TTC549 (cell line): ENCODE results near the gene ANKRD11.
"Not testable (repeated sequence)": the region's sequence is repeated elsewhere in the genome, so short reads cannot be mapped to it uniquely, and the experiment has no call there.

Experiments
- FAIRE-seq: peaks from 2 replicates; lab custom pipeline; 2012; peaks lifted over from hg19 to GRCh38; lab: Jason Lieb, UNC

ANKRD11 gene

DNA sequence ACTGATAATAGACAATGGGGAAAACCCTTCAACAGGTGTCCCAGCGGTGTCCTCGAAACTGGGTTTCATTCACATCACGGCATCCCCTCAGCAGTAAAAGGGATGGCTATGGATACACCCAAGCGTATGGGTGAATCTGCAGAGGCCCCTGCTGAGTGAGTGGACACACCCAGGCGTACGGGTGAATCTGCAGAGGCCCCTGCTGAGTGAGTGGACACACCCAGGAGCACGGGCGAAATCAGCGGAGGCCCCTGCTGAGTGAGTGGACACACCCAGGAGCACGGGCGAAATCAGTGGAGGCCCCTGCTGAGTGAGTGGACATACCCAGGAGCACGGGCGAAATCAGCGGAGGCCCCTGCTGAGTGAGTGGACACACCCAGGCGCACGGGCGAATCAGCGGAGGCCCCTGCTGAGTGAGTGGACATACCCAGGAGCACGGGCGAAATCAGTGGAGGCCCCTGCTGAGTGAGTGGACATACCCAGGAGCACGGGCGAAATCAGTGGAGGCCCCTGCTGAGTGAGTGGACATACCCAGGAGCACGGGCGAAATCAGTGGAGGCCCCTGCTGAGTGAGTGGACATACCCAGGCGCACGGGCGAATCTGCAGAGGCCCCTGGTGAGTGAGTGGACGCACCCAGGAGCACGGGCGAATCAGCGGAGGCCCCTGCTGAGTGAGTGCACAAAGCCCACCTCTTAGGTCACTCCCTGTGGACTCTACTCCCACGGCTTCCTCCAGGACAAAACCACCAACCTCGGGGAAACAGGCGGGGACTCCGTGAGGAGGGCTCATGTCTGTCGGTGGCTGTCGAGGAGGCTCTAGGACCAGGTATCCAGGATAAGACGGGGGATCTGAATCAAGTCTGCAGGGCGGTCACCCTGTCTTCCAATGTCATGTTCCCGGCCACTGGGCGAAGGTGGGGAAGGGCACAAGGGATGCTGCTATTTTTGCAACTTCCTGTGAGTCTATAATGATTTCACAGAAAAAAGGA is 161.7 kb downstream of the ANKRD11 start:
- FAIRE-seq: not testable (repeated sequence)

DNA sequence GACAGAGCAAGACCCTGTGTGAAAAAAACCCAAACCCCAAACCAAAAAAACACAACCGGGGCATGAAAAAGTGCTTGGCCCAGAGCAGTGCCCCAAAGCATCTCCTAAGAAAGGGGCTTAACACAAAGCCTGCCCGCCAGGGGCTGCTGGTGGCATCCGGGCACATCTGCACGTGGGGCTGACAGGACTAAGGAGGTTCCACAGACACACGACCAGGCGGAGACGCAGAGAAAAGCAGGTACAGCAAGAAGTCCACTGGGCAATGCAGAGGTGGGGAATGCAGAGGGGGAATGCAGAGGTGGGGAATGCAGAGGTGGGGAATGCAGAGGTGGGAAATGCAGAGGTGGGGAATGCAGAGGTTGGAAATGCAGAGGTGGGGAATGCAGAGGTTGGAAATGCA is 163.6 kb downstream of the ANKRD11 start:
- no peak for FAIRE-seq

DNA sequence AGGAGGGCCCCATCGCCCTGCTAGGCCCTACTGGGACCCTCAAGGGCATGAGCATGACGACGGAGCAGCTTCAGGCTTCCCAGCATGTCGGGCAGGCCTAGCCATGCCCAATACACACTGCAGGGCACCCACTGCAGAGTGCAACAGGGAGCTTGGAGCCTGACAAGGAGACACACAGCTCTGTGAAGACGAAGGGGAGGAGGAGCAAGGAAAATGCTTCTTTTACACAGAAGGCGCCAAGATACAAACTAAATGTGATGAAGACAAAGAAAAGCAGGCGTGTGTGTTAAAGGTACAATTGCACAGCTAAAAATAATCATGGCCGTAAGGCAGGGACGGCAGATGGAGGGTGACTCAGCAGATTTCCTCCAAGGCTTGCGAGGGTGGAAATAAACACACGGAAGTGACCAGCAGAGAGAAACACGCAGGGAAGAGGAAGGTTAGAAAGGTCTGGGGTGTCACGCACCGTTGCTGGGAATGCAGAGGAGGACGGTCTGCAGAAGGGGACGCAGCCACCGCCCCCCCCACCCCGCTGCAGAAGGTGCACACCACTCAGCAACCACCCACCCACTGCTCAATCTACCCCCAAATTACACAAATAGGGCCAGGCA is 164.4 kb downstream of the ANKRD11 start:
- FAIRE-seq: no peak

DNA sequence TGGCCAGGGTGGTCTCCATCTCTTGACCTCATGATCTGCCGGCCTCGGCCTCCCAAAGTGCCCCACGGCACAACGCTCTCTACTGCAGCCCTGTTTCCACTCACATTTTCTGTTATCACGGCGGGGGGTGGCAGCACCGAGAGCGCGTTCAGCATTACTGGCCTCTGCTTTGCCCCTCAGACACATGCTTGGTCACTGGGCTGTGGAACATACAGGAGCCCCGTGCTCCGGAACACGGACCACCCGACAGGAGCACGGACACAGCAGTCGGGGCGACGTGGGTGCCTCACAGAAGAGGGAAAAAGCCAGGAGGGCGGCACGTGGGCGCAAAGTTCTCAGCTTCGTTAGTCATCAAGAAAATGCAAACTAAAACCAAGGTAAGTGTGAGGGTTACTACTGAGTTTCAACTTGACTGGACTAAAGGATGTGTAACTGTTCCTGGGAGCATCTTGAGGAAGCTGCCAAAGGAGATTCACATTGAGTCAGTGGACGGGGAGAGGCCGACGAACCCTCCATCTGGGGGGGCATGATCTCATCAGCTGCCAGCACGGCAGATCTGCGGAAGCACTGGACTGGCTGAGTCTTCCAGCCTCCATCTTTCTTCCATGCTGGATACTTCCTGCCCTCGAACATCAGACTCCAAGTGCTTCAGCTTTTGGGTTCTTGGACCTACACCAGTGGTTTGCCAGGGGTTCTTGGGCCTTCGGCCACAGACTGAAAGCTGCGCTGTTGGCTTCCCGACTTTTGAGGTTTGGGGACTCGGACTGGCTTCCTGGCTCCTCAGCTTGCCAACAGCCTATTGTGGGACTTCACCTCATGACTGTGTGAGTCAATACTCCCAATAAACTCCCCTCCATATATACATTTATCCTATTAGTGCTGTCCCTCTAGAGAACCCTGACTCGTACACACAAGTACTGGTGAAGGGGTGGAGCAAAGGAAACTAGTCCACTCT is 166.0 kb downstream of the ANKRD11 start:
- FAIRE-seq: no peak

DNA sequence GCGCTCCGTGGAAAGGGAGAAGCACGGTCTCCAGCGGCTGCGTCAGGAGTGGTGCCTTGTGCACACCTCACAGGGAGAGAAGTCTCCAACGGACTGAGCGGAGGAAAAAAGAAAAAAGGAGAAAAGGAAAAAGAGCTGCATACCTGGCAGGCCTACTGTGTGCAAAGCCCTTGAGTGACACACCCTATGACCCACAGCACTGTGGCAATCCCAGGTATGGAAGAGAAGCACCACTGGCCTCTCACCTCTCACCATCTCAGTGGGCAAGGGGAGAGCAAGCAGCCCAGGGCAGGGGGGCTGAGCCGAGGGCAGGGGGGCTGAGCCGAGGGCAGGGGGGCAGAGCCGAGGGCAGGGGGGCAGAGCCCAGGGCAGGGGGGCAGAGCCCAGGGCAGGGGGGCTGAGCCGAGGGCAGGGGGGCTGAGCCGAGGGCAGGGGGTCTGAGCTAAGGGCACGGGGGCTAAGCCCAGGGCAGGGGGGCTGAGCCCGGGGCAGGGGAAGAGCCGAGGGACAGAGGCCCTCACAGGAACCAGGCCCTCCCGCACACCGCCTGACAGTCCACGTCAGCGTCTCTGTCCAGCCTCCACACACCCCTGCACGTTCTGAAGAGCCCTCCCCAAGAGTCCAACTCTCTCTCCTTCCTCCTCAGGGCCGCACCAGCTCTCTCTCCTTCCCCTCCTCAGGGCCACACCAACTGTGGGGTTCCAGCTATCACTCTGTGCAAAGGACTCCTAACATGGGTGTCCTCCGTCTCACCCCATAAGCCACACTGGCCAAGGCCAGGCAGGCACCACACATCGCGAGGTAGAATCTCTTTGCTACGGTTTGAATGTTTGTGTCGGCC is 167.0 kb downstream of the ANKRD11 start:
- FAIRE-seq: no peak

DNA sequence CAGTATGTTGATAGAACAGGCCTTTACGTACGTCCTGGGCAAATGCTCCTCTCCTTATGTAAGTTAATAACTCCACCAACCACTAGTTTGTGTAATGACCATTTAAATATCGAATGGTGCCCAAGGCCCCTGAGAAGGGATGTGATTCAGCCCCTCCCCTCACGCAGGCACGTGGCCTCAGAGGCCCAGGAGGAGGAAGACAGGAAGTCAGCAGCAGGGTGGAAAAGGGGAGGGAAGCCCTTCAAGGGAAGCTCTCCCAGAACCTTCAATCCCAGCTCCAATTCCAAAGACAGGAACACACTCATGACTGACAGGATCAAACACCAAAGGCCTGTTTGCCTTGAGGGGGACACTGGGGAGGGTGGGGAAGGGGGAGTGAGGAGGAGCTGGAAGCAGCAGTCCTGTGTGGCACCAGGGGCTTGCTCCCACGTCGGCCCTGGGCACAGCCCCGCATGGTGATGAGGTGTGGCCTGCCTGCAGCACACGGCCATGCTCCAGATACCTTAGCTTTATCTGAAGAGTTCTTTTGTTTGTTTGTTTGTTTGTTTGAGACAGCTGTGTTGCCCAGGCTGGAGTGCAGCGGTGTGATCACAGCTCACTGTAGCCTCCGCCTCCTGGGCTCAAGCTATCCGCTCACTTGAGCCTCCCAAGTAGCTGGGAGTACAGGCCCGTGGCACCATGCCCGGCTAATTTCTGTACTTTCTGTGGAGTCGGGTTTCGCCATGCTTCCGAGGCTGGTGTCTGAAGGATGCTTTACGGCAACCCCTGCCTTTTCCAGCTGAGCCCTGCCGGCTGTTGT is 167.8 kb downstream of the ANKRD11 start:
- no peak for FAIRE-seq

DNA sequence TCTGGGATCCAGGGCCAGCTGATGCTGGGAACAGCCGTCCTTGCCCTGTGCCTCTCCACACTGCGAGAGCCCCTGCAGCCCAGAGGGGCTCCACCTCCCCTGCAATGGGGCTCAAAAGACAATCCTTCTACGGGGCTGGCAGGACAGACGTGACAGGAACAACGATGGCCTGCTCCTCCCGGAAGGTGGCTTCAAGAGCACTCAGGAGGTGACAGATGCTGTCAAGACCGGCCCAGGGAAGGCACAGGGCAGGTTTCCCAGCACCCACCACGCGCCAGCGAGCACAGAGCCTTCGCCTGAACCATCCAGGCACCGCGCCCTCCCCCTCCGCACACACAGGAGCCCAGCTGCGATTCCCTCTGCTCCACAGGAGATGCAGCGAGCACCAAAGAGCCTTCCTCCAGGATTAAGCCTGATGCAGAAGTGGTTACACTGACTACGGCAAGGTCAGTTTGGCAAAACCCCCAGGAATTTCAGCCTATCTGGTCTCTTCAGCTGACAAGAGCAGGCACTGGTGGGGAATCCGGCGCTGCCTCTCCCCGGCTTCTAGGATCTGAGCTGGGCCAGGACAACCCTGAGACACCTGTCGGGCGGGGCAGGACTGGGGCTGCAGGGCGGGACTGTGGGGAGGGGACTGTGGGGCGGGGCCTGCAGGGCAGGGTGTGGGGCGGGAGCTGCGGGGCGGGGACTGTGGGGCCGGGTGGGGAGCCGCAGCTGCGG is 169.4 kb downstream of the ANKRD11 start:
- FAIRE-seq: no peak

DNA sequence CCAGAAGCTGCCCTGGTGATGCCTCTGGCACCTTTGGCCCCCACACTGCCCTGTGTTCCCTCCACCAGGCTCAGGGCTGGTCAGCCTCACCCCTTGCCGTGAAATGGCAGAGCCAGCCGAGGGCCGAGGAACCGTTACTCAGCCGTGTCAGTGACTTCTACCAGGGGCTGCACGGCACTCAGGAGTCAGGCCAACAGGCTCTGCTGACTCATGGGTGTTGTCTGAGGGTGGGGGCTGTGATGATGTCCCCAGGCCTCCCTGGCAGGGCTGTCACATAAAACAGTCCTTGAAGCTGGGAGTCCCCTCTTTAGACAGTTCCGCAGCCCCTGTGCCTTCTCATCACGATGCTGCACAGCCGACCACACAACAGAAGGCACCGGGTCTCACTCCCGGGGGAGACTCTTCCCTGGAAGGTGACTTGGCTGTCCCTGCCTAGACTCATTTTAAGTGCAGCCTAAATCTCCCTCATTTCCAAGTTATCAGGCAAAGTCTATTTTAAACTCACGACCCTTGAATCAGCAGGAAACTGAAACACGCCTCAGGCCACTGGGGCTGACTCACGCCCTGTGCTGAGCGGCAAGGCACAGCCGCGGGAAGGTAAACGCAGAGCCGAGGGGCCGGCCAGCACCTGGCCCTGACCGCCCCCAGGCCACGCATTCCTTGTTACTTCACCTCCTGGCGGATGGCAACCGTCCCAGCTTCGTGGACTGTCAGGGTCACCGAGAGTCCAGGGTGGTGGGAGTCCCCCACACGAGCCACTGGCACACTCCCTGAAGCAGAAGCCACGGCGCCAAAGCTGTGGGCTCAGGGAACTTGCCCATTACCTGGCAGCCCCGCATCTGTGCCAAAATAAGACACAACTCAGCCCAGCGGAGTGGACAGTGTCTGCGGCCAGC is 170.2 kb downstream of the ANKRD11 start:
- no peak for FAIRE-seq

DNA sequence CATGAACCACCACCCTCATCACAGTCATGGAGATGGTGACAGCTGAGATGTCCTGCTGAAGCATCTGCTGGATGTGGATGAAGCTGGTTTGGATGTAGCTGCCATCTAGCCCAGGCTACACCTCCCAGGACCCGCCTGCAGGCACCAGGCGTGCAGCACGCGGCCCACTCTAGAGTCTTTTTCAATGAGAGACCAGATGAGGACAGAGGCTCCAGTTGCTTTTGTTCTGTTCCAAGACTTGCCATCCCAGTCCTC is 170.8 kb downstream of the ANKRD11 start:
- no peak for FAIRE-seq

DNA sequence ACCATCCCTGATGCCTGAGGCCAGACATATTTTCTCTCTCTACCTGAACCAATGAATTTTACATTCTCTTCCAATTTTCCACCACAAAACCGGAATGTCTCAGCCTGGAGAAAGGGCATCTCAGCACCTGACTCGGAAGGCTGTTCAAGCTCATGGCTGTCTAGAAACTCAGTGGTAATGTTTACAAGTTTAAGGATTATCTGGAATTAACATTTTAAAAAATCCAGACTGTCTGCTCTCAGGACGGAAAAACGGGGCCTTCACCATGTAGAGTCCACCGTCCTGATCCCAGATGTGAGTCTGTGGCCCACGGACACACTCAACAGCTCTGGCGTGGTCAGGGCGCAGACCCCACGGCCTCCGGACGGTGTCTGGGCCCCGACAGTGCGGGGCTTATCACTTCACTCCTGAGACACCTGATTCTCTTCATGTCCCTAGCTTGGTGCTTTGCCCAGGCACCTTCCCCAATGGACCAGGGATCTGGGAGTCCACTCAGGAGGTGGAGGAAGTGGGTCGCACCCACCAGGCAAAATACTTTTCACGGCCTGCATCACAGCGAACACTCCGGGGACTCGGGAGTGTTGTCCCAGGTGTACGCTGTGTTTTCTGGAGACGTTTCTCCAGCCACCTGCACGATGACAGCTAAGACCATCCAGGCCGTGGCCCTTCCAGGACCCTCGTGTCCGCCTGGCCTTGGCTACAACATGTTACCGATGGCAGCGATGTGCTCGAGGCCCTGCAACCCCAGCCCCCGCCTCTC is 171.3 kb downstream of the ANKRD11 start:
- no peak for FAIRE-seq

DNA sequence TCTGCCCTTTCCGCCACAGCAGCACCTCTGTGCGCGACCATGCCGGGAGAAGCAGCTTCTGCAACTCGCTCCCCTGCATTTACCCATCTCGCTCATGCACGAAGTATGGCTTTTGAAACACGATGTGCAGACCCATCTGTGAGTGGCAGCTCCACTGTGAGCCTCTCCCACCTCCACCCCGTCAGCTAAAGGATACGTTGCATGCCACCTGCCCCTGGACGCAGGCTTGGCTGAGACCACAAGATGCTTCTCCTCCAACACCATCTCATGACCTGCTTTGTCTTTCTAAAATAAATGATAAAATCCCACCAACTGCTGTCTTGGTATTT is 172.0 kb downstream of the ANKRD11 start:
- no peak for FAIRE-seq

DNA sequence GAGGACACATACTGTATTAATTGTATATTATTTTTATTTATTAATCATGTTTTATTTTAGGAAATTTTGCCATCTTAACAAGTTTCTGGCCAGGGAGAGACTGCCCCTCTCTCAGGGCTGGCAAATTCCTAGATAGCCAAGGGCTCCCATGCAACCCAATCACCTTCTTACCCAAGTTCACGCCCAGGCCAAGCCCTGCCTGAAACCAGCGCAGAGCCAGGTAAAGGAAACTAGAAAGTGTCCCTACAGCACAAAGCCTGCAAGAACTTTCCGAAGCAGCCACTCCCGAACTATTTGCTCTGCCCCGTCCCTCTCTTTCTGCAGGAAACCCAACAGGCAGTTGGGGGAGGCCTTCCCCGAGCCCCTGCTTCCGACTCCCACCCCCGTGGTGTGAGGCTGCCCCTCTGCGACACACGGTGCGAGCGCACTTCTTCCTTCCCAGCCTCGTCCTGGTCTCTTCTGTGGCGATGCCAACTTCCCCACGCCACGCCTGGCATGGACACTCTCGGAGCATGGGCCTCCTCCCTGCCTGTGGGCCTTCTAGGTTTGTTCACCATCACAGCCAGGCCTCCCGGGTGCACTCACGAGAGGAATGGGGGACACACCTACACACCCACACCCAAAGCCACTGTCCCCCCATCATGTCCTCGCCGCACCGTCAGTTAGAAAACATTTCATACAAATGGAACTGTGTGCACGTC is 172.5 kb downstream of the ANKRD11 start:
- no peak for FAIRE-seq

DNA sequence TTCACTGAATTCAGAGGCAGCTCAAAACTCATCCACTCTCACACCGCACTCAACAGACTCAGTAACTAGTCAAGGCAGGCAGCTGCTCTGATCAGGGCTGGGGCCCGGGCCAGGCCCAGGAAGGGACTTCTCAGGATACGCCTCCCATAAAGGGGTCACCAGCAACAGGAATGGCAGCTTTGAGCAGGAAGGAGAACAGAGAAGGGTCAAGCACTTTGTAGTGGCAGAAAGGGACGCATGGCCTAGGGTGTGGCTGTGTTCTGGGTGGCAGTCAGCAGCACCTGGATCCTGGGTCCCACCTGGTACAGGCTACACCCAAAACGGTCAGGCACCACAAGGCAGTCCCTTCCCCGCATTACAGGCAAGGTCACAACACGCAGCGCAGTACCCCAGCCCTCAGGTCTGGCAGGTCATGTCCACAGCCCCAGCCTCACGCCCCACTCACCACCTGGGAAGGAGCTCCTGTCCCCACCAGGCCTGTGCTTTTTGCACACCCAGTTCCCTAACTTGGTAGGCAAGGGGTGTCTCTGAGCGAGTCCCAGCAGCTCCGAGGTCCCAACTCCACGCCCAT is 173.2 kb downstream of the ANKRD11 start:
- no peak for FAIRE-seq

DNA sequence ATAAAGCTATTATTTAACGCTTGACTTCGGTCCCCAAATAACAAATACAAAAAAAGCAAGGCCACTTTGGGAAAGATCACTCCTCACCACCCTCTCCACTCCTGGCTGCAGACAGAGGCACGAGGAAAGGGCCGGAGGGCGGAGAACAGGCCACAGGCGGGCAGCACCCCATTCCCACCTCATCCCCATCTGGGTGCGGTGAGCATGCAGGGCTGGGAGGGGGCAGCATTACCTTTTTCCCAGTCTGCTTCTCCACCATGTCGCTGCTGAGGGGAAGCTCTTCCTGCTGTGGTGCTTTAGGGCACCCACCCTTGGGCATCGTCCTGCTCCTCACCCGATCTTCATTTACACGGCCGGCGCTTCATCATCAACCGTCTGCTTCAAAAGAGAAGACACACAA is 173.7 kb downstream of the ANKRD11 start:
- no peak for FAIRE-seq

DNA sequence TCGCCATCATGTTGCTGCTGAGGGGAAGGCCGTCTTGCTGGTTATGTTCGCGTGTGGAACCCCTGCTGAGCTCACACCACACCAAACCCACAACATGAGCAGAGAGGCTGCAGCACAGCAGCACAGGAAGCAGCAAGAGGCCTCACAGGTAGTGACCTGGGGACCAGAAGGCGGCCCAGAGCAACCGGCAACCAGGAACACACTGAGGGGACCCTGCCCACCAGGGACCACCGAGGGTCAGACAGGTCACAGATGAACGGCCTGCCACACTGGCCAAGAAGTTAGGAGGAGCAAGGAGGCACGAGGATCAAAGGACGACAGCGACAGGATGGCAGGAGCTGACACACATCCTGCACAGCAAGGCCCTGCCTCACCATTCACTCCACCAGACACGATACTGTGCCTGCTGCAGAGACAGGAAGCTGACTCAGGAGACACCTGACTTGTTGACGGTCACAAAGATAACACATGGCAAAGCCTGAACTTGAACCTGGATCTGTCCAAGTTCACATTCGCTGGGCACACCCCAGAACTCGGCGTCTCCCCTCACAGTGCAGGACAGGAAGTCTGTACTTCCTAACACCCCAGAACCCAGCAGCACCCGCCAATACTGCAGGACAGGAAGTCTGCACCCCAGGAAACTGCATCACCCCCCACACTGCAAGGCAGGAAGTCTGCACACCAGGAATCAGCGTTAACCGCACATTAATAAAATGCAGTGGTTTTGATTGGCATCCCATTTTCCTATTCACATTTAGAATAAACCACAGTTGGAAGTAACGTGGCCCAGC is 174.4 kb downstream of the ANKRD11 start:
- FAIRE-seq: no peak

DNA sequence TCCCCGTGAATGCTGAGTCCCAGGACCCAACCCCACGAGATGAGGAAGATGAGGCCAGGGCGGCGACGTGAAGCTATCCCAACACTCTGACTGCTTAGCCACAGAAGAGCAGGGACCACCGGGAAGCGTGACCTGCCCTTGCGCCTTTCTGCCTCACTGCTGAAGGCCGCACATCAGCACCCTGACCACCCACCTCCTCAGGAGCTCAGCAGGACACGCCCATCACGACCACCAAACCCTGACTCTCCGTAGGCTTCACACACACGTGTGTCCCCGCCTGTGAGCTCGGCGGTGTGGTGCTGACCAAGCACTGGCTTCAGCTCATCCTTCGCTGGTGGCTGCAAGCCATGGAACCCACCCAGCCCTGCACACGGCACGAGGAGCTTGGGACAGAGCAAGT is 175.1 kb downstream of the ANKRD11 start:
- FAIRE-seq: no peak

DNA sequence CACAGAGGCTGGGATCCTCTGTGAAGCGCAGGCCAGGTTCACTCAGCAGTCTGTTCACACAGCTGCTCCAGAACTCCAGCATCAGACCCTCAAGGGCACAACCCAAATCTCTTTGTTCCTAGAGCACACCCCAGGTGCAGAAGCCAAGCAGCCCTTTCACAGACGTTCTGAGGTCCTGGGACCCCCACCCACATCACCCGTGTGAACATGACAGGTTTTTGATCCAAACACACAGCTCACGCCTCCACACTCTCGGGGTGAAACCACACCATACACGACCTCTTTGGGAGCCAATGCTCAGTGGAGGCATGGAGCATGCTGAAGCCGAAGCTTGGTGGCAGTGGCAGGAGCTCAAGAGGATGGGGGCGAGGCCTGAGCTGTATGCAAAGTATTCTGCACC is 175.5 kb downstream of the ANKRD11 start:
- FAIRE-seq: no peak
